GM21390 (cell line): Measurements from ENCODE around the gene TBL1Y.
"Not testable (repeated sequence)": the region's sequence is repeated elsewhere in the genome, so short reads cannot be mapped to it uniquely, and the experiment has no call there.

Experiments
- ATAC-seq: cut with Tn5 transposase; IDR thresholded peaks from one replicate; pipeline ENCODE4 v1.9.1; 2021; ENCODE audit not compliant: unreplicated experiment

Gene TBL1Y

DNA sequence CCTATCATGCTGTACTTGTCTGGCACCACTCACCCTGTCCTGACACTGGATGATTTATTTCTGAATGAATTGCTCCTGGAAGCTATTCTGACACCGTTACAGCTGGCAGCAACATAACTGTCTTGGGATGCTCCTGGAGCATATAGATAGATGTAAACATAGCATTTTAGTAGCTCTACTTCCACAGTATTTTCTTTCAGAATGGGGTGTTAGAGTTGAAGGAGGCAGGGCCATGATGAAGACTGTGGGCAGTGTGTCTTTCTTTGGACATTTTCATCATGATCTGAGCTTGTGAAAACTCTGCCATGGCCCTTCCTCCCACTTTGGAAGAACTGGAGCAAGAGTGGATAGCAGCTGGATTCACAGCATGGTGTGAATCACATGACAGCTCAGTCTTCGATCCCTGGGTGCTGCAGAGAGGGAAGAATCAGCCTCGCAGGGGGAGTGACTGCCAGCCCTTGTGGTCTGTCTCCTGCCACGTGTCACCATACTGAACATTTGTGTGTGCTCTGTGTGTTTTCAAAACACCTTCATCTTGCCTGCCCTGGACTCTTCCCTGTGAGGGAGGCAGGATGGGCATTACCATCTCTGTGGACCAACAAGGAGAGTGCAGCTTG lies 61.9 kb downstream of the TBL1Y start:
- ATAC-seq = no peak

GRCh38 chrY:6974971-6975370 lies 64.5 kb downstream of the TBL1Y start:
- no peak for ATAC-seq

- peak; percentile 67 for ATAC-seq
These were observed 67.3 kb downstream of the TBL1Y start for GRCh38 chrY:6977783-6978182.

DNA sequence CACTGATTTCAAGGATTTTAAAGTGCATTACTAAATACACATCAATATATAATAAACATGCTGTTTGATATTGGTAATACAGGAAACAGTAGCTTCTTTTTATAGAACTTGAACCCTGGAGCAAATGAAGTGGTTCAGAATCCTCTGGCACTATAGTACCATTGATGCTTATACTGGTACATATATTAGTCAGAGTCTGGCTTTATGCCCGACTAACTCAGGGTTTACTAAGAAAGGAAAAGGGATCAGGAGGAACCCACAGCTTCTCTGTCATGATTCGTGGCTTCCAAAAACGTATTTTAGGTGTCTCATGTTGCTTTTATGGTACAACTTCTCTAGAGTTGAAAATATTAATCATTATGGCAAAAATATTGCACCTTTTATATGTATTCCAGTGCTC lies 72.7 kb downstream of the TBL1Y start:
- ATAC-seq = no peak

DNA sequence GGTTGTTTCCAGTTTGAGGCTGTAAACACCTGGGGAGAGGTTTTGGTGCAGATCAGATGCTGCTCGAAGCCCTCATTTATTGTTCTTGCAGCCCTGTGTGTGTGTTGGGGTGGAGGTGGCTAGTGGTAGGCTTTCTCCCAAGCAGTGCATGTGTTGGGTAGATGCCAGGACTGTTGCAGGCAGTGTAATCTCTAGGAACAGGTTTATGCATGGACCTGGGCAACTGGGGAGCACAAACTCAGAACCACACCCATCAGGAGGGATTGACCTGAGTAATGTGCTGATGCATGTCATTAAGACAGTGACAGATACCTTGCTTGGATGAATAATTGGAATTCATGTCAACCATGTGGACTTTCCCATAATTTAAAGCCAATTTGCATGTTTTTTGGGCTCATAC lies 77.3 kb downstream of the TBL1Y start:
- no peak for ATAC-seq

- ATAC-seq = no peak
These were observed 79.6 kb downstream of the TBL1Y start for GRCh38 chrY:6989886-6990620.

GRCh38 chrY:6992041-6992440 lies 81.5 kb downstream of the TBL1Y start:
- ATAC-seq = no peak

GRCh38 chrY:6995987-6996386 lies 85.5 kb downstream of the TBL1Y start:
- ATAC-seq = no peak

- ATAC-seq = no peak
These were observed 87.1 kb downstream of the TBL1Y start for GRCh38 chrY:6997503-6998066.

- ATAC-seq = peak; percentile 72
These were observed 89.4 kb downstream of the TBL1Y start for GRCh38 chrY:6999905-7000304.

DNA sequence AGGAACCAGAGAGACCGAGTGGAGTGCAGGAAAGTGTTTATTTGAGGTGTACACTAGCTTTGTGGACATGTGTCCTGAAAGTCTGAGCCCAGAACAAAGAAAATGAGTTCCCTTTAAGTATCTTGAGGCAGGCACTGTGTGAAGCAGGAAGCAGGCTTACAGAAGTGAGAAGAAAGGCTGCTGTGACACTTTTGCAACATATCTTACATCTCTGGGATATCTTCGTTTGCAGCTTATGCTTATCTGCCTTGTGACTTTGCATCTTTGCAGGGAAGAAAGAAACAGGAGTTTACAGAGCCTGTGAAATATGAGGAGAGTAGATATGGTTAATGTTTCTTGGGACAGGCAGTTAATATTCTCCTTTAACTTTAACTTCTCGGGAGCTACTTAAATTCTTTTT lies 92.1 kb downstream of the TBL1Y start:
- ATAC-seq = no peak

DNA sequence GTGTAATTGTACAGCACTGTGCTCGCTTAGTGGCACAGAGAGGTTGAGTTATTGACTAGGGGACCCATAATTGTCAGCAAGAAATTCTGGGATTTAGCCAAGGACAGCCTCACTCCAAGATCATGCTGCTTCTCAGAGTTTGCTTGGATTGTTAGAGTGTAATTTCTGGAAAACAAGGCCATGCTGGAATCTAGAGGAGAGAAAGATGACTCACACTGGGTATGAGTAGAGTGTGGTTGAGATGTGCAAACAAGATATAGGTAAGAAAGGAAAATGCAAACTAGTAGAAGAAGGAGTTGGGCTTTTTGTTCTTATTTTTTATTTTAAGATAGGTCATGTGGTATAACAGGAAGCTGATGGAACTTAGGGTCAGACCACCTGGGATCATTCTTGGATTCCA lies 97.4 kb downstream of the TBL1Y start:
- ATAC-seq = no peak

- no peak for ATAC-seq
These were observed 98.3 kb downstream of the TBL1Y start for GRCh38 chrY:7008578-7009355.

GRCh38 chrY:7013051-7013450 lies 102.6 kb downstream of the TBL1Y start:
- no peak for ATAC-seq

GRCh38 chrY:7016521-7016920 lies 106.0 kb downstream of the TBL1Y start:
- no peak for ATAC-seq

GRCh38 chrY:7017244-7018080 lies 107.0 kb downstream of the TBL1Y start:
- ATAC-seq = no peak

DNA sequence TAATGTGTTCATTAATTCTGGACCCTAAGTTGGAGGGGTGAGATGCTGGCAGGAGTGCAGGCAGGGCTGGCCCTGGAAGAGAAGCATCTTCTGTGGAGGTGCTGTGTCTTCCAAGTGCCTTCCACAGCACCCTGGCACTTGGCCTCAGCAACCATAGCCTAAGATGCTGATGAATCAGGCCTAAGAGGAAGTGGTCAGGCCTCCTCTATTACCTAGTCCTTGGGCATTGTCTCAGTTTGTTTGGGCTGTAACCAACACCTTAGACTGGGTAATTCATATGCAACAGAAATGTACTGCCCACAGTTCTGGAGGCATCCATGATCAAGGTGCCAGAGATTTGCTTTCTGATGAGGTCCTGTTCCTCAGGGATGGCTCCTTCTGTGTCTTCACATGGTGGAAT lies 128.5 kb downstream of the TBL1Y start:
- ATAC-seq = no peak

DNA sequence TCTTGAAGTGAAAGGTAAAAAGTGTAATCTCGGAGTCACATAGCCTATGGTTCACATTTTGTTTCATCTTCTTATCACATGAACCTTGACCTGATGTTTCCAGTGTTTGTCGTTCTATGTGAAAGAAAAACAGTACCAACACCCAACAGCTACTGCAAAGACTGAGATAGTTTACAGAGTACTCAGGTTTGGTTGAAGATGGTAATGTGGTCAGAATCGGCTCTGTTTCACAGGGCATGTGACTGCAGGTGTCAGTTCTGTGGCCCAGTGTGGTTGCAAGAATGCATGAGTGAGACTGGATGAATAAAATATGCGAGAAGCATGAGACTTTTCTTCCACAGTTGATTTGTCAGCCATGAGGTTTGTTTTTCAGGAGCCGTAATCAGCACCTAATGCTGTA lies 130.2 kb downstream of the TBL1Y start:
- no peak for ATAC-seq

- ATAC-seq = no peak
These were observed 131.5 kb downstream of the TBL1Y start for GRCh38 chrY:7041983-7042382.

GRCh38 chrY:7052461-7052860 lies 142.0 kb downstream of the TBL1Y start:
- ATAC-seq = not testable (repeated sequence)

DNA sequence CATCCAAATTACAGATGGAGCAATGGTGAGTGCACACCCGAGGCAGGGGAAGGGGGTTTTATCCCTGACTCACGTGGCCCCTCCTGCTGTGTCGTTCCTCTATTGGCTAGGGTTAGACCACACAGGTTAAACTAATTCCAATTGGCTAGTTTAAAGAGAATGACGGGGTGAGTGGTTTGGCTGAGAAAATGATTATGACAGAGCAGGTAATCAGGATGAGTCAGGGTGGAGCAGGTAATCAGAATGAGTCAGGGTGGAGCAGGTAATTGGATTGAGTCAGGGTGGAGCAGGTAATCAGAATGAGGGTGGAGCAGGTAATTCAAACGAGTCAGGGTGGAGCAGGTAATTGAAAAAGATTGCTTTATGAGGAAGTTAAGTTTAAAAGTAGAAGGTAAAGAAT lies 146.4 kb downstream of the TBL1Y start:
- no peak for ATAC-seq
